ENCODE data around the gene UBE2H.

DNA sequence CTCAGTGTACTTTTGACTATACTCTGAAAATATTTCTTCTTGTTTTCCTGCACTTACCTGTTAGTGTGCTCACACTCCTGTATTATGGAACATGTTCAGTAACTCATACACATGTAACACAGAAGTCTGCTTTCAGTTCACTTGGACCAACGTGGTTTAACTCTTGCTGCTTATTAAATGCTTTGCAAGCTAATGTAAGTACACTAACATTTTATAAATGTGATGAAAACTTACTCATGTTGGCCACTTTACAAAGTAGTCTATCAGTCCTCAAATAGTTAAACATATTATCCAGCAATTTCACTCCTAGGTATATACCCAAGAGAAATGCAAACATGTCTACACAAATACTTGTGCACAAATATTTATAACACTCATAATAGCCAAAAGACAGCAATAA, 98.4 kb downstream of the UBE2H start:
- TF ChIP-seq, protein P1, sequence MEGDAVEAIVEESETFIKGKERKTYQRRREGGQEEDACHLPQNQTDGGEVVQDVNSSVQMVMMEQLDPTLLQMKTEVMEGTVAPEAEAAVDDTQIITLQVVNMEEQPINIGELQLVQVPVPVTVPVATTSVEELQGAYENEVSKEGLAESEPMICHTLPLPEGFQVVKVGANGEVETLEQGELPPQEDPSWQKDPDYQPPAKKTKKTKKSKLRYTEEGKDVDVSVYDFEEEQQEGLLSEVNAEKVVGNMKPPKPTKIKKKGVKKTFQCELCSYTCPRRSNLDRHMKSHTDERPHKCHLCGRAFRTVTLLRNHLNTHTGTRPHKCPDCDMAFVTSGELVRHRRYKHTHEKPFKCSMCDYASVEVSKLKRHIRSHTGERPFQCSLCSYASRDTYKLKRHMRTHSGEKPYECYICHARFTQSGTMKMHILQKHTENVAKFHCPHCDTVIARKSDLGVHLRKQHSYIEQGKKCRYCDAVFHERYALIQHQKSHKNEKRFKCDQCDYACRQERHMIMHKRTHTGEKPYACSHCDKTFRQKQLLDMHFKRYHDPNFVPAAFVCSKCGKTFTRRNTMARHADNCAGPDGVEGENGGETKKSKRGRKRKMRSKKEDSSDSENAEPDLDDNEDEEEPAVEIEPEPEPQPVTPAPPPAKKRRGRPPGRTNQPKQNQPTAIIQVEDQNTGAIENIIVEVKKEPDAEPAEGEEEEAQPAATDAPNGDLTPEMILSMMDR (optimal IDR thresholded peaks at IDR 0.05 in 1 of 3, IDR thresholded peaks at IDR 0.05 in 1 of 3, conservative IDR thresholded peaks at IDR 0.05 in 1 of 3; ENCODE audit: extremely low read depth in 1 of 3, insufficient read depth in 2 of 3, low read length in 3 of 3) = no peak
- no peak for TF ChIP-seq EZH2 (IDR thresholded peaks at IDR 0.05; ENCODE audit: low read length)
